ENCODE data around the gene TMEM143. TPM values are rescaled to one million over a fixed set of nuclear protein-coding genes. Genes with fewer than 3 reads are reported as not detected.

Gene TMEM143
- total and polyA plus RNA-seq, 2 donors (not counting 3 experiments of a cell fraction or from before 2014, with no cell fraction given), result 5.4 to 7.3 TPM

- BruUV-seq (replicated peaks), result no TSS peak
- H3K79me2 ChIP-seq (ENCODE audit: control insufficient read depth, insufficient read depth, low read length), result no peaks in the 10 kb centered on the region
- no peak overlapping the region for H2AFZ ChIP-seq (ENCODE audit: low read depth, low read length)
- no peak overlapping the region for H3K4me2 ChIP-seq (ENCODE audit: insufficient read depth, low read length)
- H3K9ac ChIP-seq (replicated peaks; ENCODE audit: extremely low read depth, insufficient read depth, low read length), result no peak overlapping the region
- no peaks in the 10 kb centered on the region for H3K27me3 ChIP-seq (ENCODE audit: control insufficient read depth in 2 of 2, insufficient read depth in 2 of 2, low read length in 2 of 2)
- H3K27ac ChIP-seq (ENCODE audit: insufficient read depth, low read depth, low read length), result no peak overlapping the region
- TF ChIP-seq EZH2 (IDR thresholded peaks at IDR 0.05; ENCODE audit: borderline replicate concordance, low read depth, low read length, severe bottlenecking) (no peak), MYC (IDR thresholded peaks at IDR 0.05; ENCODE audit: low read depth, low read length) (no peak), JUN (IDR thresholded peaks at IDR 0.05; ENCODE audit: borderline replicate concordance, insufficient read depth, insufficient read length, low read depth) (no peak), POLR2AphosphoS5 (IDR thresholded peaks at IDR 0.05; ENCODE audit: insufficient read depth, low read depth, low read length) (no peak), FOS (IDR thresholded peaks at IDR 0.05; ENCODE audit: borderline replicate concordance, insufficient read depth, low read length) (no peak)
- intact Hi-C loops (cut with micrococcal nuclease), result no loop called here
- no peaks in the 10 kb centered on the region for H3K36me3 ChIP-seq (ENCODE audit: control insufficient read depth in 2 of 2, extremely low read depth in 1 of 2, insufficient read depth in 2 of 2, low read length in 2 of 2)
- DNase-seq (ENCODE audit: low read depth, low spot score) (no peak), FAIRE-seq (no peak)
- no peak overlapping the region for H3K4me3 ChIP-seq (replicated peaks in 1 of 3; ENCODE audit: insufficient read depth in 1 of 3, low read depth in 1 of 3, low read length in 3 of 3)
- H3K9me1 ChIP-seq (replicated peaks; ENCODE audit: control insufficient read depth, extremely low read depth, insufficient read depth, low read length), result no peaks in the 10 kb centered on the region
- ChIA-PET POLR2A (no interaction called here), CTCF (interaction anchor here (1.9 to 12.8 kb wide), 2 partner anchors 19 to 268 kb away, joined by 16 to 486 read pairs; no protein-coding TSS in a partner anchor)
- H4K20me1 ChIP-seq (replicated peaks; ENCODE audit: control insufficient read depth, extremely low read depth, insufficient read depth, low read length), result no peaks in the 10 kb centered on the region
- dilution Hi-C loops (cut with MboI; ENCODE audit: extremely low pct_ligation_motif_present, low sequenced_read_pairs), result no loop called here
- no peaks in the 10 kb centered on the region for H3K9me3 ChIP-seq (replicated peaks; ENCODE audit: control insufficient read depth, insufficient read depth, low read length)
- peaks cover 12% of the 10 kb centered on the region for H3K4me1 ChIP-seq (ENCODE audit: control insufficient read depth, extremely low read depth, insufficient read depth, low read length)
These were observed 48.0 kb downstream of the TMEM143 start for GRCh38 chr19:48315712-48316111.

GRCh38 chr19:48311384-48311783 is 52.4 kb downstream of the TMEM143 start:
- DNase-seq (ENCODE audit: low read depth, low spot score), result no peak
- Histone ChIP-seq H3K27me3 (ENCODE audit: control insufficient read depth in 2 of 2, insufficient read depth in 2 of 2, low read length in 2 of 2) (no peaks in the 10 kb centered on the region), H3K9me1 (replicated peaks; ENCODE audit: control insufficient read depth, extremely low read depth, insufficient read depth, low read length) (no peaks in the 10 kb centered on the region), H3K4me3 (replicated peaks in 1 of 3; ENCODE audit: insufficient read depth in 1 of 3, low read depth in 1 of 3, low read length in 3 of 3) (no peak overlapping the region), H3K79me2 (ENCODE audit: control insufficient read depth, insufficient read depth, low read length) (no peaks in the 10 kb centered on the region), H3K27ac (ENCODE audit: insufficient read depth, low read depth, low read length) (no peak overlapping the region), H3K4me2 (ENCODE audit: insufficient read depth, low read length) (no peak overlapping the region), H2AFZ (ENCODE audit: low read depth, low read length) (no peak overlapping the region), H3K9me3 (replicated peaks; ENCODE audit: control insufficient read depth, insufficient read depth, low read length) (no peaks in the 10 kb centered on the region), H4K20me1 (replicated peaks; ENCODE audit: control insufficient read depth, extremely low read depth, insufficient read depth, low read length) (no peaks in the 10 kb centered on the region), H3K9ac (replicated peaks; ENCODE audit: extremely low read depth, insufficient read depth, low read length) (no peak overlapping the region), H3K4me1 (ENCODE audit: control insufficient read depth, extremely low read depth, insufficient read depth, low read length) (peaks cover 20% of the 10 kb centered on the region), H3K36me3 (ENCODE audit: control insufficient read depth in 2 of 2, extremely low read depth in 1 of 2, insufficient read depth in 2 of 2, low read length in 2 of 2) (no peaks in the 10 kb centered on the region)
- no peak for FAIRE-seq
- intact Hi-C loops (cut with micrococcal nuclease) (loop anchor here (2.0 kb wide), 2 partner anchors 21 to 45 kb away; no protein-coding TSS in a partner anchor), dilution Hi-C loops (cut with MboI; ENCODE audit: extremely low pct_ligation_motif_present, low sequenced_read_pairs) (no loop called here)
- TF ChIP-seq FOS (IDR thresholded peaks at IDR 0.05; ENCODE audit: borderline replicate concordance, insufficient read depth, low read length) (no peak), CTCF (IDR thresholded peaks at IDR 0.05; ENCODE audit: extremely low read depth in 1 of 2, insufficient read depth in 1 of 2, low read depth in 1 of 2, low read length in 2 of 2) (no peak), MAX (IDR thresholded peaks at IDR 0.05; ENCODE audit: insufficient read depth, insufficient read length) (no peak), EZH2 (IDR thresholded peaks at IDR 0.05; ENCODE audit: borderline replicate concordance, low read depth, low read length, severe bottlenecking) (no peak), MYC (IDR thresholded peaks at IDR 0.05; ENCODE audit: low read depth, low read length) (no peak), POLR2AphosphoS5 (IDR thresholded peaks at IDR 0.05; ENCODE audit: insufficient read depth, low read depth, low read length) (no peak), JUN (IDR thresholded peaks at IDR 0.05; ENCODE audit: borderline replicate concordance, insufficient read depth, insufficient read length, low read depth) (no peak), GATA2 (IDR thresholded peaks at IDR 0.05; ENCODE audit: insufficient read depth, insufficient read length, low read depth, low read length) (no peak), POLR2A (IDR thresholded peaks at IDR 0.05; ENCODE audit: low read depth, low read length) (no peak)
- ChIA-PET CTCF (no interaction called here), POLR2A (interaction anchor here (0.7 kb wide), 1 partner anchor 9 kb away, joined by 3 read pairs; no protein-coding TSS in a partner anchor)
- BruUV-seq (replicated peaks), result no TSS peak
